ENCODE measurements around the gene ZDHHC12. TPM values are rescaled to one million over a fixed set of nuclear protein-coding genes. Genes with fewer than 3 reads are reported as not detected.
A peak's percentile ranks its signal among the peaks of the same experiment; 100 is the strongest.

ZDHHC12 gene
- polyA plus RNA-seq, 3 donors, result 50.0 to 72.7 (median 68.4) TPM

DNA sequence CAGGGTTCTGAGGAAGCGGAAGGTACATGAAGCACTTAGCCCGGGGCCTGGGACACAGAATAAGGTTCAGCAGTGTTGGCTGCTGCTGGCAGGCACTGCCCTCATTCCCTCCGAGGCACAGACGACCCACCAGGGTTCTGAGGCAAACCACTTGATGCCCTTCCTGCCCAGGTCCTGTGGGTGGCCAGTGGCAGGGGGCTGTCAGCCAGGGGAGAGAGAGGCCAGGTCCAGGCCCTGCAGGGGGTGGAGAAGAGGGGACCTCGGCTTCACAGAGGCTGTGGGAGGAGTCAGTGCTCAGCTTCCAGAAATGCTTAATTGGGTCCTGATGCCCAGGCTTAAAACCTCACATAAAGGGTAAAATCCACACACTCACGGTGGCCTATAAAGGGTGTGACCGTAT lies 4.4 kb upstream of the ZDHHC12 start:
- H3K36me3 ChIP-seq (replicated peaks in 1 of 2; ENCODE audit: control insufficient read depth in 1 of 2, insufficient read depth in 2 of 2, low read length in 2 of 2), result peaks cover 9 to 16% of the 10 kb centered on the region in 2 donors
- peaks cover 13 to 16% of the 10 kb centered on the region in 2 donors for H3K4me1 ChIP-seq (ENCODE audit: control insufficient read depth in 1 of 2, insufficient read depth in 2 of 2, low read length in 2 of 2)
- Mint-ChIP-seq H3K4me1 (peaks cover 16% of the 10 kb centered on the region), H3K27ac (no peak overlapping the region), H3K36me3 (peaks cover 15 to 31% of the 10 kb centered on the region in 2 donors), H3K9me3 (peaks cover 0 to 3% (median 0%) of the 10 kb centered on the region in 7 donors), H3K27me3 (ENCODE audit: low read depth in 3 of 3) (peaks cover 0 to 2% (median 0%) of the 10 kb centered on the region in 3 donors), H3K4me3 (no peak overlapping the region)
- TF ChIP-seq CTCF (IDR thresholded peaks at IDR 0.05), result no peak
- no peak overlapping the region for H3K27ac ChIP-seq (ENCODE audit: low read depth in 1 of 2, low read length in 2 of 2)
- no peaks in the 10 kb centered on the region for H3K27me3 ChIP-seq (ENCODE audit: control insufficient read depth in 2 of 2, insufficient read depth in 2 of 2, low read length in 2 of 2)
- intact Hi-C loops (cut with micrococcal nuclease), result loop anchor here in 1 of 2 donors (10.0 kb wide), 1 partner anchor 217 kb away; the partner anchor contains the start of genes DOLK and NUP188
- H4K20me1 ChIP-seq (ENCODE audit: insufficient read depth, low read length), result no peaks in the 10 kb centered on the region
- H3K79me2 ChIP-seq (ENCODE audit: insufficient read depth, low read length), result peaks cover 10% of the 10 kb centered on the region
- H3K9me3 ChIP-seq (replicated peaks in 1 of 2; ENCODE audit: control insufficient read depth in 1 of 2, insufficient read depth in 1 of 2, low read length in 2 of 2), result no peaks in the 10 kb centered on the region
- no peak overlapping the region for H3K9ac ChIP-seq (ENCODE audit: insufficient read depth, low read length, poor library complexity, severe bottlenecking)
- no peak overlapping the region for H3K4me2 ChIP-seq (replicated peaks; ENCODE audit: extremely low read depth, low read length, poor library complexity, severe bottlenecking)
- H3K4me3 ChIP-seq (replicated peaks in 1 of 3; ENCODE audit: low read depth in 2 of 3, low read length in 3 of 3), result no peak overlapping the region
- H2AFZ ChIP-seq (ENCODE audit: insufficient read depth, low read depth, low read length, poor library complexity, severe bottlenecking), result no peak overlapping the region
- no peak for DNase-seq
- WGBS (ENCODE audit: insufficient coverage), result 92% methylated on average over 6 of the region's 7 CpGs

GRCh38 chr9:128727640-128728248 lies 3.8 kb upstream of the ZDHHC12 start:
- Histone ChIP-seq H4K20me1 (ENCODE audit: insufficient read depth, low read length) (no peaks in the 10 kb centered on the region), H3K4me2 (replicated peaks; ENCODE audit: extremely low read depth, low read length, poor library complexity, severe bottlenecking) (no peak overlapping the region), H3K79me2 (ENCODE audit: insufficient read depth, low read length) (peaks cover 12% of the 10 kb centered on the region), H3K4me1 (ENCODE audit: control insufficient read depth in 1 of 2, insufficient read depth in 2 of 2, low read length in 2 of 2) (peaks cover 15 to 21% of the 10 kb centered on the region in 2 donors), H3K27me3 (ENCODE audit: control insufficient read depth in 2 of 2, insufficient read depth in 2 of 2, low read length in 2 of 2) (no peaks in the 10 kb centered on the region), H3K27ac (ENCODE audit: low read depth in 1 of 2, low read length in 2 of 2) (no peak overlapping the region), H3K36me3 (replicated peaks in 1 of 2; ENCODE audit: control insufficient read depth in 1 of 2, insufficient read depth in 2 of 2, low read length in 2 of 2) (peaks cover 6 to 13% of the 10 kb centered on the region in 2 donors), H2AFZ (ENCODE audit: insufficient read depth, low read depth, low read length, poor library complexity, severe bottlenecking) (no peak overlapping the region), H3K9ac (ENCODE audit: insufficient read depth, low read length, poor library complexity, severe bottlenecking) (no peak overlapping the region), H3K4me3 (replicated peaks in 1 of 3; ENCODE audit: low read depth in 2 of 3, low read length in 3 of 3) (no peak overlapping the region), H3K9me3 (replicated peaks in 1 of 2; ENCODE audit: control insufficient read depth in 1 of 2, insufficient read depth in 1 of 2, low read length in 2 of 2) (no peaks in the 10 kb centered on the region)
- DNase-seq, result no peak
- WGBS (ENCODE audit: insufficient coverage), result 81% methylated on average over 4 of the region's 5 CpGs
- H3K4me3 Mint-ChIP-seq, result no peak overlapping the region
- intact Hi-C loops (cut with micrococcal nuclease), result loop anchor here in 1 of 2 donors (10.0 kb wide), 1 partner anchor 217 kb away; the partner anchor contains the start of genes DOLK and NUP188
- peaks cover 0 to 2% (median 1%) of the 10 kb centered on the region in 3 donors for H3K27me3 Mint-ChIP-seq (ENCODE audit: low read depth in 3 of 3)
- H3K9me3 Mint-ChIP-seq, result peaks cover 0 to 3% (median 0%) of the 10 kb centered on the region in 7 donors
- peak overlapping the region in 2 of 7 donors; percentile 3 to 40 for H3K27ac Mint-ChIP-seq
- H3K4me1 Mint-ChIP-seq, result peaks cover 21% of the 10 kb centered on the region
- peaks cover 10 to 25% of the 10 kb centered on the region in 2 donors for H3K36me3 Mint-ChIP-seq
- TF ChIP-seq CTCF (IDR thresholded peaks at IDR 0.05), result no peak
